ENCODE measurements around the gene SLC2A6.

- no peak for TF ChIP-seq CTCF (IDR thresholded peaks at IDR 0.05; ENCODE audit: low read length)
- TF ChIP-seq EZH2 (optimal IDR thresholded peaks at IDR 0.05; ENCODE audit: low read depth, low read length): no peak
Observed at GRCh38 chr9:133515240-133515610, 36.3 kb upstream of the SLC2A6 start.

Data from MM.1S (cell line).